Liver (tissue), 9 donors: ENCODE results near the gene GATA2. TPM values are rescaled to one million over a fixed set of nuclear protein-coding genes. Genes with fewer than 3 reads are reported as not detected.

Source experiments
- DNase-seq: peaks from one replicate; pipeline ENCODE4 v3.0.0-alpha.2; 2017; ENCODE audit warnings: low spot score
- H3K27ac ChIP-seq, 2 donors: one replicate each; pipeline ENCODE4 v1.7.0; 2013; ENCODE audit warnings: inconsistent platforms in 2 of 2, low read length in 2 of 2, control low read depth in 1 of 2, low read depth in 1 of 2, mild to moderate bottlenecking in 1 of 2
- H3K27me3 ChIP-seq, 4 donors: one replicate each; pipeline versions ENCODE4 v1.6.1 to v1.7.0; 2013; ENCODE audit warnings: low read length in 3 of 4, inconsistent platforms in 1 of 4, mild to moderate bottlenecking in 1 of 4, moderate library complexity in 1 of 4; ENCODE audit not compliant: control insufficient read depth in 4 of 4, insufficient read depth in 4 of 4
- H3K36me3 ChIP-seq, 4 donors: one replicate each; pipeline versions ENCODE4 v1.6.1 to v1.7.0; 2013; ENCODE audit warnings: low read length in 3 of 4, mild to moderate bottlenecking in 3 of 4, low read depth in 1 of 4, moderate library complexity in 1 of 4; ENCODE audit not compliant: control insufficient read depth in 4 of 4, insufficient read depth in 3 of 4
- H3K4me1 ChIP-seq, 4 donors: one replicate each; pipeline versions ENCODE4 v1.6.1 to v1.7.0; 2013; ENCODE audit warnings: low read length in 3 of 4, mild to moderate bottlenecking in 3 of 4, moderate library complexity in 1 of 4; ENCODE audit not compliant: control insufficient read depth in 4 of 4, insufficient read depth in 4 of 4
- H3K4me3 ChIP-seq, 3 donors: one replicate each; pipeline versions ENCODE4 v1.6.1 to v1.7.0; 2013; ENCODE audit warnings: low read length in 3 of 3, control low read depth in 1 of 3, low read depth in 1 of 3, mild to moderate bottlenecking in 1 of 3
- H3K9ac ChIP-seq, 2 donors: one replicate each; pipeline ENCODE4 v1.7.0; 2013; ENCODE audit warnings: low read length in 2 of 2, mild to moderate bottlenecking in 2 of 2, moderate library complexity in 2 of 2, control low read depth in 1 of 2, low read depth in 1 of 2
- H3K9me3 ChIP-seq, 4 donors: one replicate each; pipeline versions ENCODE4 v1.6.1 to v1.7.0; 2013; ENCODE audit warnings: low read length in 3 of 4; ENCODE audit not compliant: control insufficient read depth in 4 of 4
- ATF3 ChIP-seq: IDR thresholded peaks from 2 replicates; pipeline ENCODE4 v1.6.1; 2016; ENCODE audit warnings: antibody characterized with exemption
- CTCF ChIP-seq: fragments of 150-350 bp; IDR thresholded peaks from 2 replicates; pipeline ENCODE4 v1.5.1; 2017; ENCODE audit warnings: improper control_type of control experiment, low read depth, low read length; ENCODE audit not compliant: missing input control
- EGR1 ChIP-seq, 2 donors: IDR thresholded peaks; 2 replicates each; pipeline ENCODE4 v1.6.1; 2016 to 2018; ENCODE audit warnings: antibody characterized with exemption in 2 of 2, low read depth in 2 of 2
- FOXA1 ChIP-seq: IDR thresholded peaks from 2 replicates; pipeline ENCODE4 v1.6.1; 2016; ENCODE audit warnings: antibody characterized with exemption
- FOXA2 ChIP-seq: IDR thresholded peaks from 2 replicates; pipeline ENCODE4 v1.6.1; 2016; ENCODE audit warnings: antibody characterized with exemption
- GABPA ChIP-seq, 2 donors: IDR thresholded peaks in 1 of 2; conservative IDR thresholded peaks in 1 of 2; 2 replicates each; pipeline ENCODE4 v1.6.1; 2016; ENCODE audit warnings: antibody characterized with exemption in 2 of 2, mild to moderate bottlenecking in 1 of 2, moderate library complexity in 1 of 2
- JUND ChIP-seq, 2 donors: IDR thresholded peaks; 2 replicates each; pipeline ENCODE4 v1.6.1; 2016; ENCODE audit warnings: antibody characterized with exemption in 2 of 2
- MAX ChIP-seq: IDR thresholded peaks from 2 replicates; pipeline ENCODE4 v1.6.1; 2016; ENCODE audit warnings: antibody characterized with exemption
- NR2F2 ChIP-seq: IDR thresholded peaks from 2 replicates; pipeline ENCODE4 v1.6.1; 2016; ENCODE audit warnings: antibody characterized with exemption
- RXRA ChIP-seq, 2 donors: IDR thresholded peaks; 2 replicates each; pipeline ENCODE4 v1.6.1; 2017 to 2018; ENCODE audit warnings: antibody characterized with exemption in 2 of 2, mild to moderate bottlenecking in 1 of 2
- SP1 ChIP-seq: IDR thresholded peaks from 2 replicates; pipeline ENCODE4 v1.6.1; 2018; ENCODE audit warnings: antibody characterized with exemption, mild to moderate bottlenecking
- ZBTB33 ChIP-seq: IDR thresholded peaks from 2 replicates; pipeline ENCODE4 v1.6.1; 2016; ENCODE audit warnings: antibody characterized with exemption
- WGBS: extraction: QIAGEN DNeasy Blood & Tissue Kit; methylation state at CpG from one replicate; pipeline ENCODE4 v1.1.7; 2013; 5-methylcytosine and 5-hydroxymethylcytosine counted together
- polyA plus RNA-seq, 2 donors: library from polyadenylated mRNA; stranded (reverse) in 1 of 2; unstranded in 1 of 2; fragments of 200-250 nt in 1 of 2; fragments of >200 nt in 1 of 2; fragmentation: Nextera tagmentation in 1 of 2; extraction: Ambion mirVana in 1 of 2; gene quantifications; one replicate each; pipeline versions ENCODE4 v1.2.1 to v1.2.3, GENCODE V29; 2013 to 2015
- total RNA-seq, 2 donors: library from RNA; depleted of rRNA; stranded (reverse); fragments of >200 nt; gene quantifications; one replicate each; pipeline ENCODE4 v1.2.3, GENCODE V29; 2014
- TF ChIP-seq, protein P1 (sequence below): IDR thresholded peaks from 2 replicates; pipeline ENCODE4 v1.6.1; 2016; ENCODE audit warnings: antibody characterized with exemption, mild to moderate bottlenecking
- donor health status: healthy.
- donor health status: healthy.
- donor health status: healthy.
- donor health status: healthy.
- donor health status: healthy.

Gene GATA2
- total and polyA plus RNA-seq, 4 donors = 0.25 to 2.8 (median 0.54) TPM

DNA sequence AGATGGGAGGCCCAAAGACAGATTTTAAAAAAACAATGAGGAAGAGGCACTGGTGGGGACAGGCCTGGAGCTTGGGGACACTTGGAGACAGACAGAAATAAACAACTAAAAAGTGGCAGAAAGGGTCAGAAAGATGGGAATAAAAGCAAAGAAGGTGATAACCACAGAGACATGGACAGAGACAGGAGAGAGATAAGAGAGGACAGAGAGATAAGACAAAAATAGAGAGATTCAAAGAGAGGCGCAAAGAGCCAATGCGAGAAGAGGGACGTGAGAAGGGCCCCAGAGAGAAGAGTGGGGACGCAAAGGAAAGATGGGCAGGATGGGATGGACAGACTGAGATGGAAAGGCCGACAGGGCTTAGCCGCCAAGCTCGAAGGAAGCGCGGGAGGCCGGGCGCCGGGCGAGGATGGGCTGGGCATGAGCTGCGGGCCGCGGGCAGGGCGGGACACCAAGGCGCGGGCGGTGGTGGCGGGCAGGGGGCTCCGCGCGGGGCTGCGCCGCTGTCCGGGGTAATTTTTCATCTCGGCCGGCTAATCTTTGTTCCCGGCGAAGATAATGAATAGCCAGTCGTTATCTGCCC, 3.1 kb upstream of the GATA2 start:
- peaks cover 2 to 21% (median 10%) of the 10 kb centered on the region in 4 donors for H3K27me3 ChIP-seq
- no peak for DNase-seq
- H3K4me1 ChIP-seq = peaks cover 12 to 22% (median 13%) of the 10 kb centered on the region in 4 donors
- no peak for TF ChIP-seq FOXA1
- no peaks in the 10 kb centered on the region for H3K9me3 ChIP-seq
- no peak overlapping the region for H3K4me3 ChIP-seq
- H3K36me3 ChIP-seq = no peaks in the 10 kb centered on the region
- no peak overlapping the region for H3K9ac ChIP-seq
- whole genome bisulfite sequencing = 22% methylated on average over 32 of the region's 32 CpGs
- no peak overlapping the region for H3K27ac ChIP-seq

GRCh38 chr3:128495435-128495970, 2.5 kb upstream of the GATA2 start:
- Histone ChIP-seq H3K9ac (no peak overlapping the region), H3K4me1 (peaks cover 12 to 22% (median 13%) of the 10 kb centered on the region in 4 donors), H3K27ac (no peak overlapping the region), H3K27me3 (peaks cover 4 to 21% (median 11%) of the 10 kb centered on the region in 4 donors), H3K4me3 (no peak overlapping the region), H3K9me3 (no peaks in the 10 kb centered on the region), H3K36me3 (no peaks in the 10 kb centered on the region)
- no peak for TF ChIP-seq ZBTB33
- TF ChIP-seq, protein P1, sequence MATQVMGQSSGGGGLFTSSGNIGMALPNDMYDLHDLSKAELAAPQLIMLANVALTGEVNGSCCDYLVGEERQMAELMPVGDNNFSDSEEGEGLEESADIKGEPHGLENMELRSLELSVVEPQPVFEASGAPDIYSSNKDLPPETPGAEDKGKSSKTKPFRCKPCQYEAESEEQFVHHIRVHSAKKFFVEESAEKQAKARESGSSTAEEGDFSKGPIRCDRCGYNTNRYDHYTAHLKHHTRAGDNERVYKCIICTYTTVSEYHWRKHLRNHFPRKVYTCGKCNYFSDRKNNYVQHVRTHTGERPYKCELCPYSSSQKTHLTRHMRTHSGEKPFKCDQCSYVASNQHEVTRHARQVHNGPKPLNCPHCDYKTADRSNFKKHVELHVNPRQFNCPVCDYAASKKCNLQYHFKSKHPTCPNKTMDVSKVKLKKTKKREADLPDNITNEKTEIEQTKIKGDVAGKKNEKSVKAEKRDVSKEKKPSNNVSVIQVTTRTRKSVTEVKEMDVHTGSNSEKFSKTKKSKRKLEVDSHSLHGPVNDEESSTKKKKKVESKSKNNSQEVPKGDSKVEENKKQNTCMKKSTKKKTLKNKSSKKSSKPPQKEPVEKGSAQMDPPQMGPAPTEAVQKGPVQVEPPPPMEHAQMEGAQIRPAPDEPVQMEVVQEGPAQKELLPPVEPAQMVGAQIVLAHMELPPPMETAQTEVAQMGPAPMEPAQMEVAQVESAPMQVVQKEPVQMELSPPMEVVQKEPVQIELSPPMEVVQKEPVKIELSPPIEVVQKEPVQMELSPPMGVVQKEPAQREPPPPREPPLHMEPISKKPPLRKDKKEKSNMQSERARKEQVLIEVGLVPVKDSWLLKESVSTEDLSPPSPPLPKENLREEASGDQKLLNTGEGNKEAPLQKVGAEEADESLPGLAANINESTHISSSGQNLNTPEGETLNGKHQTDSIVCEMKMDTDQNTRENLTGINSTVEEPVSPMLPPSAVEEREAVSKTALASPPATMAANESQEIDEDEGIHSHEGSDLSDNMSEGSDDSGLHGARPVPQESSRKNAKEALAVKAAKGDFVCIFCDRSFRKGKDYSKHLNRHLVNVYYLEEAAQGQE = no peak
- no peak for TF ChIP-seq FOXA2
- TF ChIP-seq CTCF = no peak
- TF ChIP-seq RXRA (IDR thresholded peaks at IDR 0.05) = no peak
- TF ChIP-seq MAX = no peak
- TF ChIP-seq JUND (IDR thresholded peaks at IDR 0.05) = no peak
- TF ChIP-seq NR2F2 = no peak
- no peak for DNase-seq
- WGBS = 85% methylated on average over 9 of the region's 9 CpGs

DNA sequence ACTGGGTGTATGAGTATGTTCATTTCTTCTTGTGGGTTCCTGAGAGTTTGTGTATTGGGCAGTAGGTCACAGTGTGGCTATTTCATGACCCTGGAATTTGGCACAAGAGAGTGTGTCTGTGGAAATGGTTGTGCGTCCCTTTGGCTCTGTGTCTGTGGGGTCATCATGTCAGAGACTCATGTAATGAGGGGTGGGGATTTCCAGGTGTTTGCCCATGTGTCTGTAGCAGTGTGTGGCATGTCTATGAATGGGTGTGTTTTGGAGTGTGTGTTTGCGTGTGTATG, 1.3 kb upstream of the GATA2 start:
- 63% methylated on average over 2 of the region's 2 CpGs for WGBS
- no peak overlapping the region for H3K27ac ChIP-seq
- no peak for DNase-seq
- H3K4me1 ChIP-seq = peaks cover 20 to 33% (median 24%) of the 10 kb centered on the region in 4 donors
- no peaks in the 10 kb centered on the region for H3K9me3 ChIP-seq
- no peak overlapping the region for H3K4me3 ChIP-seq
- no peak overlapping the region for H3K9ac ChIP-seq
- H3K27me3 ChIP-seq = peaks cover 6 to 17% (median 13%) of the 10 kb centered on the region in 4 donors
- H3K36me3 ChIP-seq = no peaks in the 10 kb centered on the region
- TF ChIP-seq NR2F2 (no peak), MAX (no peak), SP1 (no peak), ZBTB33 (no peak), EGR1 (IDR thresholded peaks at IDR 0.05; ENCODE audit: low read depth in 2 of 2) (no peak), JUND (IDR thresholded peaks at IDR 0.05) (no peak), ATF3 (no peak), GABPA (IDR thresholded peaks at IDR 0.05 in 1 of 2, conservative IDR thresholded peaks at IDR 0.05 in 1 of 2) (no peak)
